Coronary artery (tissue), 2 donors: Measurements from ENCODE around the gene RNASEH1.

Source experiments
- DNase-seq: peaks from one replicate; pipeline ENCODE4 v3.0.0-alpha.2; 2017; ENCODE audit warnings: low spot score
- H3K27ac ChIP-seq, 2 donors: fragments of 200-600 bp; sonication (generic); one replicate each; pipeline ENCODE4 v1.5.1; 2016 to 2019
- H3K4me3 ChIP-seq: fragments of 200-600 bp; sonication (generic); 2 replicates; pipeline ENCODE4 v1.5.1; 2016; ENCODE audit warnings: mild to moderate bottlenecking, moderate library complexity
- TF ChIP-seq, protein P1 (sequence below): fragments of 200-600 bp; sonication (generic); IDR thresholded peaks from one replicate; pipeline ENCODE4 v1.5.1; 2019; ENCODE audit warnings: antibody characterized with exemption

RNASEH1 gene

GRCh38 chr2:3558205-3559014, at the start of gene RNASEH1:
Gene RNASEH1, minus strand, starts transcription at chr2:3558333. Its CDS starts 73 bp downstream, at chr2:3558260.
- DNase-seq, result peak; percentile 99
- H3K4me3 ChIP-seq, result peak within 1 kb of the TSS; percentile 81
- H3K27ac ChIP-seq, result peak within 1 kb of the TSS; percentile 86 to 91
- TF ChIP-seq, protein P1, sequence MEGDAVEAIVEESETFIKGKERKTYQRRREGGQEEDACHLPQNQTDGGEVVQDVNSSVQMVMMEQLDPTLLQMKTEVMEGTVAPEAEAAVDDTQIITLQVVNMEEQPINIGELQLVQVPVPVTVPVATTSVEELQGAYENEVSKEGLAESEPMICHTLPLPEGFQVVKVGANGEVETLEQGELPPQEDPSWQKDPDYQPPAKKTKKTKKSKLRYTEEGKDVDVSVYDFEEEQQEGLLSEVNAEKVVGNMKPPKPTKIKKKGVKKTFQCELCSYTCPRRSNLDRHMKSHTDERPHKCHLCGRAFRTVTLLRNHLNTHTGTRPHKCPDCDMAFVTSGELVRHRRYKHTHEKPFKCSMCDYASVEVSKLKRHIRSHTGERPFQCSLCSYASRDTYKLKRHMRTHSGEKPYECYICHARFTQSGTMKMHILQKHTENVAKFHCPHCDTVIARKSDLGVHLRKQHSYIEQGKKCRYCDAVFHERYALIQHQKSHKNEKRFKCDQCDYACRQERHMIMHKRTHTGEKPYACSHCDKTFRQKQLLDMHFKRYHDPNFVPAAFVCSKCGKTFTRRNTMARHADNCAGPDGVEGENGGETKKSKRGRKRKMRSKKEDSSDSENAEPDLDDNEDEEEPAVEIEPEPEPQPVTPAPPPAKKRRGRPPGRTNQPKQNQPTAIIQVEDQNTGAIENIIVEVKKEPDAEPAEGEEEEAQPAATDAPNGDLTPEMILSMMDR, result no peak

DNA sequence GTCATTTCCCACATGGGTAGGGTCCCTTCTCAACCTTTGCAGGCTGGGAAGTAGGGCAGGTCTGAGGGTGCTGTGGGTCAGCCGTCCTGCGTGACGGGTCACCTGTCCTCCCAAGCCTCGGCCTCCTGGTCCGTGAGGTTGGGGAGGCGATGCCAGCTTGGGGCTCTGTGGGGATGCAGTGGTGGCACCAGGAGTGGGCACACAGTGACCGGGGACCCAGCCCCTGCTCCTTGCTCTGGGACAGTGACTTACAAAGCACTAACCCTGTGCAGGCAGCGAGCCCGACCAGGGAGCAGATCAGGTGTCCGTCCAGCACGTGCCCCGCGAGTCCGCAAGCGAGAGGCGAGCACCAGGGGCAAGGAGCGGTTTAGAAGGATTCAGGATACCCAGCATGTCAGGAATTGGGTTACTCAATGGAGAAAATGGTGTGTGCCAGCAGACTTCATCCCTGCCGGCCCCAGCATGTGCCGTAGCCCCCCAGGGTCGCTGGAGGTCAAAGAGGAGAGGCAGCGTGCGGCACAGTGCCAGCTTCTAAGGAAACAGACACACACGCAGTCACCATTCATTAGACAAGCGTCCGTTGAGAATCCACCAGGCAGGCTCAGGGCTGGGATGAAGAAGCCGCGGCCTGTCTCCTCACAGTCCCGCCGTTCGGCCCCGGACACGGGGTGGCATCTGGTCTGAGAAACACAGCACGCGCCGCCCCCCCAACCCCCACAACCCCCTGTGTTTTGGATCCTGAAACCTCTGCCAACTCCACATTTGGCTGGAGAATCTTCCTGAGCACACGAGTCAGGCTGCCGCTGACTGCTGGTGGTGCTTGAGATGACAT, 48.5 kb upstream of the RNASEH1 start:
- TF ChIP-seq, protein P1, result no peak
- no peak overlapping the region for H3K27ac ChIP-seq
- H3K4me3 ChIP-seq, result no peak overlapping the region
- DNase-seq, result peak; percentile 68

GRCh38 chr2:3606028-3606369, 47.9 kb upstream of the RNASEH1 start:
- TF ChIP-seq, protein P1, result no peak
- no peak overlapping the region for H3K27ac ChIP-seq
- no peak overlapping the region for H3K4me3 ChIP-seq
- DNase-seq, result no peak

DNA sequence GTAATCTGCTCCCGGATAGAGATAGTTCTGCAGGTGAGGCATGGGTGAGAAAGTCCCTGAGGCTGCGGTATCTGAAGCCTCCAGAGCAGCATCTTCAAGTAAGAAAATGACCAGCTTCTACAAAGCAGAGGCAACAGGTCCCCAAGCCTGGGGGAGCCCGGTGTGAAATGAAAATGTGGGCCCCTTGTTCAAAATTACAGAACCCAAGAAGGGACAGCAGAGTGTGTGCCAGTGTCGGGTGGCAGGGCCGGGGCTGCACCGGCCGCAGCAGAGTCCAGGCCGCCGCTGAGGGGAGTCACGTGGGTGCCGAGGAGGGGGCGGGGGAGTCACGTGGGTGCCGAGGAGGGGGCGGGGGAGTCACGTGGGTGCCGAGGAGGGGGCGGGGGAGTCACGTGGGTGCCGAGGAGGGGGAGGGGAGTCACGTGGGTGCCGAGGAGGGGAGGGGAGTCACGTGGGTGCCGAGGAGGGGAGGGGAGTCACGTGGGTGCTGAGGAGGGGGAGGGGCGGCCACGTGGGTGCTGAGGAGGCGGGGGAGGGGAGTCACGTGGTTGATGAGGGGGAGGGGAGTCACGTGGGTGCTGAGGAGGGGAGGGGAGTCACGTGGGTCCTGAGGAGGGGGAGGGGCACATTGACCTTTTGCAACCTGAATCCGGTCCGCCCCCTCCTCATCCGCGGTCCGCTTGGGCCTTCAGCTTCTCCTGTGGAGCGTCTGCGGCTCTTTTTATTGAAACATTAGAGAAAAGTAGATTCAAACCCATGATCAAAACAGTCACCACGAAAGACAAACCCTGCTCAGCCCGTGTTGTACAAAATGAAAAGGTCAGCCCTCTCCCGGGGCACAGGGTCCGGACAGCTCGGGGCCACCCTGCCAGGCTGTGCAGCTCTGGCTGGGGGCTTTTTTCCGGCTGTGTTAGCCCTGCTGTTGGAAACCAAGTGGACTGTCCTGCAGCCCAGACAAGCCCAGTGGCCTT, 47.1 kb upstream of the RNASEH1 start:
- no peak overlapping the region for H3K4me3 ChIP-seq
- TF ChIP-seq, protein P1, result no peak
- DNase-seq, result peak; percentile 40
- H3K27ac ChIP-seq, result no peak overlapping the region

DNA sequence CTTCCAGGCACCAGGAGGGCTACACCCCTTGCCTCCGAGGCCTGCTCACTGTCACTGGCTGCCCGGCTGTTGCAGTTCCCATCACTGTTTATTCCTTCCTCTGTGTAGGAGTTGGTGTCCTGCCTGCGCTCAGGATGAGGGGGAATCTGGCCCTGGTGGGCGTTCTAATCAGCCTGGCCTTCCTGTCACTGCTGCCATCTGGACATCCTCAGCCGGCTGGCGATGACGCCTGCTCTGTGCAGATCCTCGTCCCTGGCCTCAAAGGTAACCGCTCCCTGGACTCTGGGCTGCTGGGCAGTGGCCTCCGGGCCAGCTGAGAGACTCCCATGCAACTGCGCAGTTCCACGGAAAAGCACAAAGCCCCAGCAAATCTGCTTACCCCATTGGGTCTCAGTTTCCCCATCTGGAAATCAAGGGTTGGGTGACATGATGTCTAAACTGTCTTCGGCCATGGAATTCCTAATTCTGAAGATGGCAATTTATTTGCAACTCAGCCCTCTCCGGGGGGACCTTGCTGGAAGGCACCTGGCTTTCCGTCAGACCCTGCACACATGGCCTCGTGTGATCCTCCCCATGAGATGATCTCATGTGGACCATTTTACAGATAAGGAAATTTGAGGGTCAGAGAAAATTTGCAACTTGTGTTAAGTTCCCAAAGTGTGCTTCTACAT, 46.2 kb upstream of the RNASEH1 start:
- DNase-seq, result peak; percentile 14
- TF ChIP-seq, protein P1, result no peak
- H3K27ac ChIP-seq, result no peak overlapping the region
- no peak overlapping the region for H3K4me3 ChIP-seq

DNA sequence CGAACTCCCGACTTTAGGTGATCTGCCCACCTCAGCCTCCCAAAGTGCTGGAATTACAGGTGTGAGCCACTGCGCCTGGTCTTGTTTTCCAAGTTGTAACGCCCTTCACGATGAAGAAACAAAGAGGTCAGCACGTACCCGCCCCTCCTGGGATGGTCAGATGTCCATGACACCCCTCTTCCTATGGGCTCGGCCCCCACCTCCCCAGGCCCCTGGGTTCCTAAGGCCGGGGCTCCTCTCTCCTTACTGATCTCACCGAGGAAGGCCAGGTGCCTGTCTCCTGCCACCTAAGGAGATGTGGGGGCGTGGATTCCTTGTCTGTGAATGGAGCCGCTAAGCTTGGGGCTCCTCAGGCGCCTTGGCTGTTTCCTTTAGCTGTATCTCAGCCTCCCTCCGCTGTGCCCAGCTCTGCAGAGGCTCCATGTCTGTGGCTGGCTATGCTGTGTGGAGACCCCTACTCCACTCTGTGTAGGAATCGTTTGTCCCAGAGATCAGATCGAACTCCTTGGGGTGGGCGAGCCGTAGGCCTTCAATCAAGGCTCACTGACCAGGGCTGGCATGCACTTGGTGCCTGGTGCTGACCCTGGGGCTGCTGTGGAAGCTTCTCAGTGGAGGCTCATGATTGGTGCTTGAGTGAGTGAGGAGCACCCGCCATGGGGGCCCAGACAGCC, 45.5 kb upstream of the RNASEH1 start:
- no peak overlapping the region for H3K4me3 ChIP-seq
- H3K27ac ChIP-seq, result no peak overlapping the region
- TF ChIP-seq, protein P1, result no peak
- peak; percentile 43 for DNase-seq
